GM19351 (cell line): Measurements from ENCODE around the gene ROR1.
"Not testable (repeated sequence)": the region's sequence is repeated elsewhere in the genome, so short reads cannot be mapped to it uniquely, and the experiment has no call there.

ENCODE experiments used
- ATAC-seq: cut with Tn5 transposase; IDR thresholded peaks from one replicate; pipeline ENCODE4 v1.9.1; 2021; ENCODE audit warnings: mild to moderate bottlenecking, moderate library complexity; ENCODE audit not compliant: unreplicated experiment

ROR1 gene

DNA sequence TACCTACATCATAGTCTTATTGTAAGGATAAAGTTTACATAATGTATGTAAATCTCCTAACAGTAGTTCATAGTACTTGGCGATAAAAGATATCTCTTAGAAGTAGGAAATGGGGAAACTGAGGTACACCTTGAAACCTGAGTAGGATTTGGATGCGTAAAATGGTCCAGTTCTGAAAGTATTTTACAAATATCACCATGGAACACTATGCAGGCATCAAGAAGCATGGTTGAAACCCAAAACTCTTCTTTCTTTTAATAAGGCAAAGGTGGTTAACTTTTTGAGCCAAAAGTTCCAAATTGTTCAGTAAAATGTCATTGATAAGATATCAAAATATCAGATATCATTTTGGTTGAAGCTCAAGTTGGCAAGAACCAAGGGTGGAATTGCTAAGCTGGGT is 46.0 kb downstream of the ROR1 start:
- no peak for ATAC-seq

DNA sequence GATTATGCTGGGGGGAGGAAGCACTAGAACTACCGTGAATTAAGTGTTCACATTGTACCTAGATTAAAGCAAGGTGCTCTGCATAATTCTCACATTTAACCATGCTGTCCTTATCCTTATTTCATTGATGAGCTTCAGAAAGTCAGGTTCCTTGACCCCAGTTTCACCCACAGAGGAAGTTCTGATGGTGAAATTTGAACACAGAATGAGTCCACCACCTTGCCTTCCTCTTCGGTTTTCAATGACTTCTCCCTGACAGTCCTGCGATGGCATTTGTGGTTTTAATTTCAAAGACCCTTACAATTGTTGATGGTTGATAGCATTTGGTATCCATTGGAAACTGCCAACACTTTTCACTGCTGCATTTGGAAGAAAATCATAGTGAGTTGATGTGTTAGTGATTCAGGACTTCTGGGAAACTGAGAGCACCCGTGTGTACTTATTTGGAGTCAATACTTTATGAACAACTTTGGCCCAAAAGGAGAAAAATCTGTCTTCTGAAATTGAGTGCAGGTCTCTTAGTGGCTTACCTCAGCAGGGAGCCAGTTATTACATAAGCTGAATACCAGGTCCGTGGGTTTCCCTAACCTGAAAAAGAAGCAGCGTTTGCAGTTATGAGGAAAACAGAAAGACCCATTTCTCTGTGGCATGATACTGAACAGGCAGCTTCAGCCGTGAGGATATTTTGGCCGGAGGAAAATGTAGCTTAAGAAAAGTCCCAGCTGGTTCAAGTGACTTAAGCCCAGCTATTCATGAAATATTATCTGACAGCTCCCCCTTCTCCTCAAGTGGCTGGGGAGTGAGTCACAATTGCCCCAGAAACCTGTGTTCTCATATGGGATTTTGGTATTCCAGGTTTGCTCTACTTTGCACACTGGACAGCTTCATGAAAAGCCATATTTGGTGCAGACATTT is 47.5 kb downstream of the ROR1 start:
- ATAC-seq: no peak

DNA sequence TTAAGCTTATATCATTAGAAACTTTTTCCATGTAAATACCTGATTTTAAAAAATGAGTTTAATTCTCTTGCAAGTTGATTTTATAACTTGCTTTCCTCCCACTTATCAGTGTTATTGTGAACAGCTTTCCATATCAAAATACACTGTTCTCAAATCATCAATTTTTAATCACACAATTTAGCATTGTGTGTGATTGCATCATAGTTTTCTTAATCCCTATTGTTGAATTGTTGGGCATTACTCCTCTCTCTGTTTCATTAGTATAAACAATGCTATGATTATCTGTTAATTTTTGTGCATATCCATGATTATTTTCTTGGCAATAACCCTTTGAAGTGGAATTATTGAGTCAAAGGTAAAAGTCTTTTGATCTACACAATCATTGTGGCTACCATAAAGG is 48.7 kb downstream of the ROR1 start:
- ATAC-seq: no peak

DNA sequence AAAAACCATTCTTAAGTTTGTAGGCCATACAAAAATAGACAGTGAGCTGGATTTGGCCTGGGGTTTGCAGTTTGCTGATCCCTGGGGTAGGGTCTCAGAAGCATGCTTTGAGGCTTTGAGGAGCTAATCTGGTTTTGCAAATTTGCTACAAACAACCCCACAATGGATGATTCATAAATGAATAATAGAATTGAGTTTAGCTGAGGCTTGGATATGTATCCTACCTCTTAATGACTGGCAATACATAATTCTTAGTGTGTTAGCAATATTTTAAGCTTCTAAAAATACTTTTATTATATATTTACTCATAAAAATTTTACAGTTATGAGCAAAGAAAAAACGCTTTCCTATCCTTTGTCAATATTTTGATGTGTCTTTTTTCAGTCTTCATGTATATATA is 50.6 kb downstream of the ROR1 start:
- no peak for ATAC-seq

DNA sequence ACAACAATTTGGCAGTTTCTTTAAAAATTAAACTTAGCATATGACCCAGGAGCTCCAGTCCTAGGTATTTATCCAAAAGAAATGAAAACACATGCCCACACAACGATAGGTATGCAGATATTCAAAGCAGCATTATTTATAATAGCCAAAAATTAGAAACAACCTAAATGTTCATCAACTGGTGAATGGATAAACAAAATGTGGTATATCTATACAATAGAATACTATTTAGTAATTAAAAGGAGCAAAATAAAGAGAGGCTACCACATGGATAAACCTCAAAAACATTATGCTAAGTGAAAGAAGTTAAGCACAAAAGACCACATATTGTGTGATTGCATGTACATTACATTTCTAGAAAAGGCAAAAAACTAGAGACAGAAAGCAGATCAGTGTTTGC is 51.3 kb downstream of the ROR1 start:
- ATAC-seq: no peak

DNA sequence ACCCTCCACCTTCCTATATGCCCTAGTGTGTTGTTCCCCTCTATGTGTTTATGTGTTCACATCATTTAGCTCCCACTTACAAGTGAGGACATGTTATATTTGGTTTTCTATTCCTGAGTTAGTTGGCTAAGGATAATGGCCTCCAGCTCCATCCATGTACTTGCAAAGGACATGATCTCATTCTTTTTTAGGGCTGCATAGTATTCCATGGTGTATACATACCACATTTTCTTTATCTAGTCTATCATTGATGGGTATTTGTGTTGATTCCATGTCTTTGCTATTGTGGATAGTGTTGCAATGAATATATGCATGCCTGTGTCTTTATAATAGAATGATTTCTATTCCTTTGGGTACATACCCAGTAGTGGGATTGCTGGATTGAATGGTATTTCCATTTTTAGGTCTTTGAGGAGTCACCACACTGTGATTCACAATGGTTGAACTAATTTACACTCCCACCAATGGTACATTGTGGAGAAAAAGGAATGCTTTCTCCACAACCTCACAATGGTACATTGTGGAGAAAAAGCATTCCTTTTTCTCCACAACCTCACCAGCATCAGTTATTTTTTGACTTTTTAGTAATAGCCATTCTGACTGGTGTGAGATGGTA is 52.5 kb downstream of the ROR1 start:
- not testable (repeated sequence) for ATAC-seq

DNA sequence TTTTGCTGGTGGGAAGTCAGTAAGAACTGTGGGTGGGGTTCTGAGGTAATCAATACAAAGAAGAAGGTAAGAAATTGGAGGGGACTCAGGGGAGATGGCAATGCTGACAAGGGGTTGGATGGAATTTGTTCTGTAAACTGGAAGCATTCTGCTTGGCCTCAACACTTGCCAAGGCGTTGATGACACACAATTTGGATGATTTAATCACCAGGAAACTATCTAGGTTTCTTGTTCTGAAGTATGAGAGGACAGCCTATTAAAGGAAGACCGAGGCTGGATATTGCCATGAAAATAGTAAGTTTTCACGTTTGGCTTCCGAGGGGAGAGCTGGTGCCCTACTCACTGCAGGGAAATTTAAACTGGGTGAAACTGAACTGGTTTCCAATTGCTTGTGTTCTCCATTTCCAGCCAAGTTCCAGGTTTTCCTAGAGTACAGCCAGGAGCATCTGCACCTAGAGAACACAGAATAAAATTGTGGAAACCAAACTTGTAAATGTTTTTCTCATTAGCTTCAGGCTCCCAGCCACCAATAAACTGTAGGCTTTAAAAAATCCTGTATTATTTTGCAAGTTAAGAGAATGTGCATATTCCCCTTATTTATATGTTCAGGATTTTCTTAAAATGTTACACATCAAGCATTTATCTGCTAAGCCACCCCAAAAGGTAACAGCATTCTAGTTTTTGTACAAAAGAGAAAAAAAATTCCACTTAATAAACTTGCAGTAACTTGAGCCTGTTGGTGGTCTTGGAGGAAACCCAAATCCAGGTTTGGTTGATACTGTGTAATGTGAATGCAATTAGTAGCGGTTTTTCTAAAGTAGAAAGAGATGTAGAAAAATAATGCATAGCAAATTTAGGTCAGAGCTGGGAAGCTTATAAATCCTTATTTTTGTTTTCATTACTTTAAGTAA is 53.8 kb downstream of the ROR1 start:
- ATAC-seq: no peak

DNA sequence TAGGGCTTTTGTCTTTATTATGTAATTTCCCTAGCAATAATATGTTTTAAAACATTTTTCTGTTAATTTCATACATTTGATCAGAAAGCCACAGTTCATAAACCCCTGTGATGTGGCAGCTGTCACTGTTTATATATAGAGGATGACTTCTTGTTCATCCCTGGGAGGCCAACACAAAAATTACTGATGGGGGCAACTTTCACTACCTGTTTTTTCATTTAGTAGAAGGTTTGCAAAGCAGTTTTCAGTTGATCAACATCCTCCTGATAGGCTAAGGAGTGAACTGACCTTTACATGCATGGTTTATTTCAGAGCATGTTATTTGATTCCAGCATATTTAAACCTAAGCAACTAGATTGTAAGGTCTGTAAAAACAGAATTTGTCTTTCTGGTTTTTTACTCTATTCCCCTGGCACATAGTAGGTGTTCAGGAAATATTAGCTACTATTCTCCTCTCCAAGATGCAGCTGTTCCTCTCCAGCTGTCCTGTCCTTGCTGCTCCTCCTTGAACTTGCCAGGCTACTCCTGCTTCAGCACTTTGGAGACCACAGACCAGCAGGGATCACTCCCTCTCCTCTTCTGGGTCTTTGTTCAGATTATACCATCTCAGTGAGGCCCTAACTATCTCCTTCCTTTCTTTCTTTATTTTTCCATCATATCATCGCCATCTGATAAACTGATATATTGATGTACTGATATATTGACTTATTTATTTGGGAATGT is 54.7 kb downstream of the ROR1 start:
- ATAC-seq: peak; percentile 94

DNA sequence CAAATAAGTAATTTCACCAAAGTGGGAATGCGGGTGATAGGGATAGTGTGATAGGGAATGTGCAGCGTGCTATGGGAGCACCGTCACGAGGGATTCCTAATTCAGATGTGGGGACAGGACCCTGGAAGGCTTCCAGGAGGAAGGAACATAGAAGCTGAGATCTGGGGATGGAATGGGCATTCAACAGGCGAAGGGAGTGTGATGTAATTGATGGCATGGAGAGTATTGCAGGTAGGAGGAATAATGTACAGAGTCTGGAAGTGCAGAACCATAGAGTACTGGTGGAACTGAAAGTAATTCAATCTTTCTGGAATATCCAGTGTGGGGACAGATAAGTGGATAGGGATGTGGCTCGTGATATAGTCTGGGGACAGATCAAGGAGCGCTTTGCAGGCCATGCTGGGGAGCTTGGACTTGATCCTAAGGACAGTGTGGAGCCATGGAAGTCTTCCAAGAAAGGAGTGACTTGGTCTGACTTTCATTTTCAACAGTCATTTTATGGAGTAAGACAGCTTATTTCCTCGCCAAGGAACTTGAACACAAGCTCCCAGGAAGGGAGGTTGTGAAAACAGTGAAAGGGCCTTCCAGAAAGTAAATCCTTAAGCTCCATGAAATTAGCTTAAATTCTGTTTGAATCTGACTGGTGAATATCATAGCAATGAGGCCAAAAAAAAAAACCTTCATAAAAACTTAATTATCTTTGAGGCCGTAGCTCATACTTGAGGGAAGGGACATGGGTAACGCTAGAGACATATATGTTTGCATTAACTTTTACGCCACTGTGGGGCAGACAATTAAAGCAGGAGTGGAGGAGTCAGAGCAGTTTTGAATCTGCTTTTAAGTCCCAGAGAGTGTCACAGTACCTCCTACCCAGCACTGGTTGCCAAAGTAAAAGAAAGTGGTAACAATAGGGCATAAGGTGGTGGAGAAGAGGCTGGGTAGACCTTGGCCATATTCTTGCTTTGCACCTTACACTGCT is 55.8 kb downstream of the ROR1 start:
- ATAC-seq: no peak

DNA sequence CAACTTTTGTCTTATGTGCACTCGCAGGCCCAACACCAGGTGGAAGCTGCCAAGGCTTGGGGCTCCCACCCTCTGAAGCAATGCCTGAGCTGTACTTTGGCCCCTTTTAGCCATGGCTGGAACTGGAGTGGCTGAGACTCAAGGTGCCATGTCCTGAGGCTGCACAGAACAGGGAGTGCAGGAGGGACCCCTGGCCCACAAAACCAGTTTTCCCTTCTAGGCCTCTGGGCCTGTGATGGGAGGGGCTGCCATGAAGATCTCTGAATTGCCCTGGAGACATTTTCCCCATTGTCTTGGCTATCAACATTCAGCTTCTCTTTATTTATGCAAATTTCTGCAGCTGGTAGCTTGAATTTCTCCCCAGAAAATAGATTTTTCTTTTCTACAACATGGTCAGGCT is 57.6 kb downstream of the ROR1 start:
- ATAC-seq: no peak

DNA sequence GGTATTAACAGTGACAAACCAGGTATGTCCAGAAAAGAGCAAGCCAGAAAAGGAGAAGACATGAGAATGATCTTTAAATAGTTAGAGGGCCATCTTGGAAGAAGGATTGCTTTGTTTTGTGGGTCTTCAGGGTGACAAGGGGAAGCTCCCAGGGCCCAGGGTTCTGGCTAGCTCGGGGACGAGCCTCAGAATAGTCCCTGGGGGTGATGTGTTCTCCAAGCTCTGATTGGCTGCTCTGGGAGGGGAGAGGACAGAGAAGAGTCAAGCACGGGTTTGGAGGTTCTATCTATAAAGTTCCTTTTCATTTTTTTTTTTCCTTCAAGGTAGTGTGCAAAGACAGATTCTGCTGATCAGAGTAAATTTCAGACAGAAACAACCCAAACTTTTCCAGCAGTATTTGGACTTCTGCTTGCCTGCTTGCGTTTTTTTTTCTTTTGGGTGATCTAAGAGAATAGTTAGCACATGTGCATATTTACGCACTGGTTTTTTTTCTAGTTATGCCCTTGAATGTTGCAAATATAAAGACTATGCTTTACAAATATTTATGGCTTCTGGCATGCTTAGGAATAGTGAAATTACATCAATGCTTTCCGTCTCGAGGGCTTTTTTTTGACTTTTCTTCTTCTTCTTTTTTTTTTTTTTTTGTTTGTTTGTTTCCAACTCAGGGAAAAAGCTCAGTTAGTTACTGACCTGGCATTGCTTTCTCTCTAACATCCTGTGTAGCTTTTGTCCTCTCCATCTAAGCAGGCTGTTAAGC is 59.7 kb downstream of the ROR1 start:
- no peak for ATAC-seq

DNA sequence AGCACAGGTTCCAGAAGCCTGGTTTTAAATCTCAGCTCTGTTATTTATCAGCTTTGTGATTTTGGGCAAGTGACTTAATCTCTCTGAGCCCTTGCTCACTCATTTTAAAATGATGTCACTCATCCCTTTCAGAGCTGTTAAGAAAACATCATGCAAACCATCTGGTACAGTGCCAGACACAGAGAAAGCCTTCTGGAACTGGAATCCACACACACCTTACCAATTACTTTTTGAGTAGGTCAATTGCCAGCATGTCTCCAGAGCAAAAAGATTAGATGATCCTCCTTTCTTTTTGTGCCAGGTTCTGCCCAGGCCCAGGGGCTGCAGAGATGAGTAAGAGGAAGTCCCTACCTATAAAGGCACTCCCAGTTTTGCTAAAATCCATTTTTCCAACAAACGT is 61.3 kb downstream of the ROR1 start:
- no peak for ATAC-seq

DNA sequence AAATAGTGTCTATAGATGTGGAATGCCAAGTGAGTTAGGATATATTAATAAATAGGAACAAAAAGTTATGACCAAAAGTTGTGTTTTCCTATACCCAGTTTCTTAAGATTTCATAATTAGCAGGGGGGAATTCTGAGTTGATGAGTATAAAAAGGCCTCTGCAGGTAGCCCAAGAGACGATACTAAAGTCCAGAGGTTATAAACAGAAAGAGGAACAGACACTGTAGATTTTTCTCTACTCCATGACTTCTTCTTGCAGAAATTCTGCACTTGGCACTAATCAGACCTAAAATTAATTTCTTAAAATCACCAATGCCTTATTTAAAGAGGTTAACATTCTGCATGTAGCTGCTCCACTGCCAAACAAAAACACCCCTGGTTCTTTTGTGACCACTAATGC is 62.6 kb downstream of the ROR1 start:
- no peak for ATAC-seq

DNA sequence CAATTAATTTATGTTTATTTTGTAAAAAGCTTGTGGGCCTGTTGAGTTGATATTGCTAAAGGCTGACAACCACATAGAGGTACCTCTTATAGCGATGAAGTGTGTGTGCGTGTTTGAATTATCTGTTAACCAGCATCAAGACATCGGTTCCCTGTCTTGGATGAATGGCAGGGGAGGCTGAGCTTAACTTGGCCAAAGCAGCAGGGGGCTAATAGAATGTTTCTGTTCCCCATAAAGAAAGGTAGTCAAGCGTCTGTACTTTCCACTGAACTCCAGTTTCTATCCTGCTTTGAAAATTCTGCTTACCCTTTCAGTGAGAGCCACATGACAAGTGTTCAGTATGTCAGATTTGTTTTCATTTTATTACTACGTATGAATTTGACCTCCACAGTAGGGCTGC is 63.0 kb downstream of the ROR1 start:
- ATAC-seq: peak; percentile 56

DNA sequence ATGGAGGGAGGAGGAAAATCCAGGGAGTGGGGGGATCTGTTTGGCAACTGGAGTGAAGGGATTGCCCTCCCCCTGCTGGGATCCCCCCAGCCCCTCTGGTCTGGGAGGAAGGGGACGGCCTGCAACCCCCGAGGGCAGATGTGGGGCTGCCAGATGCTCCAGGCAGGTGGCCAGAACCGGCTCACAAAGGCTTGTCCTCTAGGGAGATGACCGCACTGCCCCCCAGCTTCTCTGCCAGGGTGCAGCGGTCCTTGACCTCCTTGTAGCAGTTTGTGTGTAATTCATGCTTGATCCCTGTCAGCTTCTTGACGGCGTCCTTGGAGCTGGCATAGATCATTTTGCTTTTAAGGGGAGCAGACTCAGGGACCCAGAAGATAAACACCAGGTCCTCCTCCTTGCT is 69.2 kb downstream of the ROR1 start:
- no peak for ATAC-seq

DNA sequence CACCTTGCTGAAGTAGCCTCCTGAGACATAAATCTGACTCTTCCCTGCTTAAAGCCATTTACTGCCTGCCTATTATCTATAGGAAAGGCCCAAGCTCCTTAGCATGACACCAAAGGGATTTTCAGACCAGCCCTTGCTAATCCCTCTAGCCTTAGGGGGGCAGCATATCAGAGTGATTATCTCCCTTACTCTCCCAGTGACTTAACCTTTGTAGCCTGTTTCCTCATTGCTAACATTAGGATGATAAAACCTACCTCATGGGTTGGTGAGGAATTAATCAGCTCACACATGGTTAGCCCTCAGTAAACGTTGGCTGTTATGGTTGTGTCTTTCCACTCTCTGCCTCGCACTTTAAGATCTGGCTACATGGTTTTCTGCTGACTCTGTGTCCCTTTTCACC is 70.1 kb downstream of the ROR1 start:
- ATAC-seq: no peak

DNA sequence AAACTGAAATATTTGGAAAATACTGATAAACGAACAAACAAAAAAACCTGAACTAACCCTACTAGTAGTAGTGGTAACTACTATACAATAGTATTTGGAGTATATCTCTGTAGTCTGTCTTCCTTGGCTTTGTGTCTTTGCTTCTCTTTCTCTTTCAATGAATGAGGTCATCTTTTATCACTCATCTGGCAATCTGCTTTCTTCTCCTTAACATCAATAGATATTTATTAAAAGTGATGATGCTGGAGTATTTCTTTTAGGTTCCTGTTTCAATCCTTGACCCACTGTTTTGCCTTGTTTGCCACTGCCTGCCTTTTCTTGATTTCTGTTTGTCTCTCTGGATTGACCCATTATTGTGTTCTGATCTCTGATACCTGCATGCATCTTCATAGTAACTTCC is 71.5 kb downstream of the ROR1 start:
- no peak for ATAC-seq

DNA sequence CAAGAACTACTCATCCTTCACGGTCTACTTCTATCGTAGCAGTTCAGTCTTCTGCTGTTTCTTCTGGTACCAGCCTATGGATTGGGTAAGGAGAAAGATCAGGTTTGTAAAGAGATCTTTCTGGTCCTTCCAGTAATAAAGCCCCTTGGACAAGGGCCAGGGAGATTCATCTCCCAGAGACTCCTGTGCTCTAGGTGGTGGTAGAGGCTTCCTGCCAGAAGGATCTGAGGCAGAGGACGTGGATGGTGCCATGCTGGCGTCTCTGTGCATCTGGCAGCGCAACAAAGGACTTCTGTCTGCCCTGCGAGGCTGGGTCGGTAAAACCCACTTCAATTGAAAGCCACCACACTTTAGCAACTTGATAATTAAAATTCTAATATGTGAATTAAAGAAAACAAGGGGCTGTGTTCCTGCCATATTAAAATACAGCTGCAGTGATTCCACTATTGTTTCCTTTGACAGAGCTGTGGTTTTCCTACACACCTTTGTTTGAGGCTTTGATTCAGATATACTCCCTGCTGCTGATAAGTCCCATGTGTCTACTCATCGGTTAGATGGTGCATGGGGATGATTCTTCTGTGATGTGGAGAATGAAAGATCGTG is 73.6 kb downstream of the ROR1 start:
- no peak for ATAC-seq

DNA sequence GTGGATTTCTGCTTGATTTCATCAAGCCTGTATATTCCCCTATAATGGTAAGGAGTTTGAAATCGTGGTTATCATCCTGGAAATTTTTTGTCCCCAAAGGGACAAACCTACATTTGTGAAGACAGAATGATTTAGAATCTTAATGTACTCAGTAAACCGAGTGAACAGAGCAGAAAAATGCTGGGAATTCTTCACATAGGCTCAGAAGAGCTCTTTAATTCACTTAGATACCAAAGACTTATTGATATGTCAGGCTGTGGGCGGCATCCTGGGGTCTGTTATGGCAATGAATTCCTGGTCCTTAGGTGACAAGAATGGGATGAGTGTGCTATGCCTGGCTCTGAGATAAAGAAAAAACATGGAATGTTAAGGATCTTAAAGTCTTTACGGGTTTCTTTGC is 74.9 kb downstream of the ROR1 start:
- no peak for ATAC-seq
